NCI-H345 treated with DMSO at 0.1 percent for 48 hours (cell line): ENCODE measurements around the gene BAMBI.
A peak's percentile ranks its signal among the peaks of the same experiment; 100 is the strongest.

Source experiments
- DNase-seq: peaks from one replicate; lab custom pipeline; 2025; ENCODE audit not compliant: unreplicated experiment; lab: John Stamatoyannopoulos, UW

The BAMBI gene

DNA sequence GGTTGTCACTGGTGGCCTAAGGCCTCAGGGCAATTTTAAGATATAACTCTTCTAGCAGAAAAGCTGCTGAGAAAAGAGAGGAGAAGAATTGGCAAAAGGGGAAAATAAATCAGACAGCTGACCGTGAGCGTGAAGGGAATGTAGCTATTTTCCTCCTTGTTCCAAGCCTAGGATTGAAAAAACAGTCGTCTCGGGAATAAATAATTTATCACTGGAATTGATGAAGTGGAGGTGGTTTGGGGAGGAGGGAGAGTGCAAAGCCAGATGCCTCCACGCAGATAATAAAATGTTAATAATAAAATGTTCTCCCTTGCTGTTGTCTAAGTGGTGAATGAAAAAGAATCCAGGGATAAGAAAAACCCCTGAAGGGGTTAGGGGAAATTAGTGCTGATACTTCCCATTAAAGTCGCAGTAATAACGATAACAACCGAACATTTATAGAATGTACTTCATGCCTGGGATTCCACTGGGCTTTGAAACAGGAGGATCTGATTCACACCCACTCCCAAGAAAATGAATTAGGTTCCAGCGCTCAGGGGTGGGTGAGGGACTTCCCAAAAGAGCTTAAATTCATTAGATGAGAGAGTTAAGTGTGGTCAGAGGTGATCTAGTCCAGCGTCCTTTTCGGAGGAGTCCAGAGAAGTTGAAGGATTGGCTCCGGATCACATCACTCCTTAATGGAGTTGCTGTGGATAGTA lies 27.3 kb downstream of the BAMBI start:
- no peak for DNase-seq

- DNase-seq = no peak
Observed at GRCh38 chr10:28705472-28705871, 28.2 kb downstream of the BAMBI start.

GRCh38 chr10:28709001-28709710 lies 31.8 kb downstream of the BAMBI start:
- no peak for DNase-seq

GRCh38 chr10:28710202-28710886 lies 33.0 kb downstream of the BAMBI start:
- DNase-seq = no peak

DNA sequence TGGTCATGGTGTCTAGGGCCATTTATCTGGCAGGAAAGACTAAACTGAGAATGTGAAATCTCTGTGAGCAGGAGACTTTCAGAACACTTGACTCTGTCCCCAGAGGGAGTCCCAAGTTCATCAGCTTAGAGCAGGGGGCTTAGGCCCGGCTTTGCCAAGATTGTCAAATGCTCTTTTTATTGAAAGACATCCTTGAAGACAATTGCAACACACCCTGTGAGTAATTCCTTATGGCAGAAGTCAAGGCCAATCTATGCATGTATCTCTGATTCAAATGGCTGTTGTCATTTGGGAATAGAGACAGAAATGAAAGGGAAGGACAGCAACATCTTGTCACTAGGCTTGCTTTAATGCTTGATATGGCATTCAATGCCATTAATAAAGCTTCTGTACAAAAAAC lies 33.7 kb downstream of the BAMBI start:
- DNase-seq = no peak

DNA sequence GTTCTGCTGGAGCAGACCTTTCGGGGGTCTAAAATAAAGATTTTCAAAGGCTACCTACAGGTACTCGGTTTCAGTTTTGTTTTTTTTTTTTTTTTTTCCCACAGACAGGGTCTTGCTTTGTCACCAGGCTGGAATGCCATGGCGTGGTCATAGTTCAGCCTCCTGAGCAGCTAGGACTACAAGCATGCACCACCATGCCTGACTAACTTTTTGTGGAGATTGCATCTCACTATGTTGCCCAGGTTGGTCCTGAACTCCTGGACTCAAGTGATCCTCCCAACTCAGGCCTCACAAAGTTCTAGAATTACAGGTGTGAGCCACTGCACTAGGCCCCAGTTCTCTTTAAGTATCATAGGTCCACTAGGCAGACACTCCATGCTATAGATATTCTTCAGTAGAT lies 34.5 kb downstream of the BAMBI start:
- no peak for DNase-seq

DNA sequence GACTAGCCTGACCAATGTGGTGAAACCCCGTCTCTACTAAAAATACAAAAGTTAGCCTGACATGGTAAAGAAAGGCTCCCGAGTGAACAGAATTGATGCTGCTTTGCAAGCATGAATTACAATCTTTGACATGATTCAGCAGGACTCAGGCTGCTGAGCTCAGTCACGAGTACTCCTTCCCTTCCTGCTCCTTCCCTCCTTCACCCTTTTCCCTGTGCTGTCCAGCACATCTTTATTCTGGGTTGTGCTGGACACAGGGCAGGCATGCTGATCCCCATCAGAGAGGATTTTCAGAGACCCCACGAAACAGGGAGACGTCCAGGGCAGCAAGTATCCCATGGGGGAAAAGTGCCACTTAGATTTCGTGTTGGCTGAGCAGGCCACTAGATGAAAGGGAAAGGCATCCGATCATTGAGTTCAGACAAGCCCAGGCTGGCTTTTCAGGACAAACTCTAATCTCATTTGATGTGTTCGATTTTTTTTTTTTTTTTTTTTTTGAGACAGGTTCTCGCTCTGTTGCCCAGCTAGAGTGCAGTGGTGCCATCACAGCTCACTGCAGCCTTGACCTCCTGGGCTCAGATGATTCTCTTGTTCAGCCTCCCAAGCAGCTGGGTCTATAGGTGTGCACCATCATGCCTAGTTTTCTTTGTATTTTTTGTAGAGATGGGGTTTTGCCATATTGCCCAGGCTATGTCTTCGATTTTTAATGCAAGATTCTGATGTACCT lies 36.5 kb downstream of the BAMBI start:
- DNase-seq = no peak

DNA sequence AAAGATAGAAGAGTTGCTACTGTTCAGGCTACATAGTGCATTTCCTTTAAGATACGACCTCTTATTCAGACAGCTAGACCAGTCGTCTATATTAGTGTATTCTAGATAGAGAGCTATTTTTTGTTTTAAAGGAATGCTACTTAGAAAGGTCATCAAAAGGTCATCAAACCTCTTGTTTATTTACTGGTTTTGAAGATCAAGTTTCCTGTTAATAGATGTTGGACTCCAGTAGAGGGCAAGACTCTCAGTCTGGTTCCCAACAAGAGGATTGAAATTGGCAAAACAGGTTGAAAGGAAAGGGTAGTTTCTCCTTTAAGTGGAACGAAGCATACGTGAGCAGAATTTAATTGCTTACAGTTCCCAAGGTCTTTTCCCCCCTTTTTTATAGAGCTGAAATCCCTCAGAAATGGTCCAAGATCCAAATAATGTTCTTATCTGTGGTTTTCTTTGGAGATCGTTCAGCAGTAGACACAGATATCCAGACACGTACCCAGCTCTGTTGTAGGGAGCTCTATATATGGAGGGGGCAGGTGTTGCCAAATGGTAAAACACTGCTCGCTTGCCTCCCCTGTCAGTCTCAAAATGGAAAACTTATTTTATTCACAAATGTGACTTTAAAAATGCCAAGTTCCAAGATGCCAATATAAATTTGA lies 37.2 kb downstream of the BAMBI start:
- DNase-seq = no peak

DNA sequence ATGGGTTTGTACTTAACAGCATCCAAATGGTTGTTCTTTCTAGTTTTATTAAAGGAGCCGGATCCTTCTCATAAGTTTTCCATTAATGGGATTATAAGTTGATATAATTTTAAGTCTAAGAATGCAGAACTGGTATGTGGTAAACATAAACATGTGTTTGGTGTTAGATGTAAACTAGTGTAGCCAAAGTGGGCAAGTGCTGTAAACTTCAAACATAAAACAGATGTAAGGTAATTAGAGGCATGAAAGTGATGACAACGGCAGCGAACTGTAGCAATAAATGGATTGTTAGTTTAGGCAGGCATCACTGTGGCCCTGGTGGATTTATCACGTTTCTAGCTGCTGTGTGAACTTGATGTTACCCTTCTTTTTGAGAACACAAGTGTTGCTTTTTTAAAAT lies 37.9 kb downstream of the BAMBI start:
- no peak for DNase-seq

DNA sequence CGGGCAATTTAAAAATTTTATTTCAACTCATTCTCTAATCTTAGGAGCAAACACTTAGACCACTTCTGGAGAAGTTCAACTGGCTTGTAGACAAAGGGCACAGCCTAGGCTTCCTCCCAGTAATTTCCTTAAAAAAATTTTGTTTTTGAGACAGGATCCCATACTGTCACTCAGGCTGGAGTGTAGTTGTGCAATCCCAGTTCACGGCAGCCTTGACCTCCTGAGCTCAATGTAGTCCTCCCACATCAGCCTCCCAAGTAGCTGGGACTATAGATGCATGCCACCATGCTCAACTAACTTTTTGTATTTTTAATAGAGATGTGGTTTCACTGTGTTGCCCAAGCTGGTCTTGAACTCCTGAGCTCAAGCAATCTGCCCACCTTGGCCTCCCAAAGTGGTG lies 38.4 kb downstream of the BAMBI start:
- no peak for DNase-seq

- DNase-seq = no peak
Observed at GRCh38 chr10:28716748-28717147, 39.4 kb downstream of the BAMBI start.

DNA sequence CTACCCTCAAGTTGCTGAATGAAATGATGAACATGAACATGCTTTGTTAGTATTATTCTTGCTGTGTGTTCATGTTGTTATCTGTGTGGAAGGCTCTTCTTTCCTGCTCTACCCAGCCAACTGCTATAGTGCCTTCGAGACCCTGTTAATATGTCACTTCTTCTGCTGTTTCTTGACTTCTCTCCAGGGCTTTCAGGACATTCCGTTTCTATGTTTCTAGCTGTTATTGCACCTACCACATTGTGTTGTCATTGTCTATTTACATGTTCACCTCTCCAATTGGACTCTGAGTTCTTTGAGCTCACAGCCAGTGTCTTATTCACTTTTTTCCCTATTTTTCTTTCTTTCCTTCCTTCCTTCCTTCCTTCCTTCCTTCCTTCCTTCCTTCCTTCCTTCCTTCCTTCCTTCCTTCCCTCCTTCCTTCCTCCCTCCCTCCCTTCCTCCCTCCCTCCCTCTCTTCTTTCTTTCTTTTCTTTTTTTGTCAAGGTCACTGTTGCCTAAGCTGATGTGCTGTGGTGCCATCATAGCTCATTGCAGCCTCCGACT lies 40.4 kb downstream of the BAMBI start:
- DNase-seq = no peak

DNA sequence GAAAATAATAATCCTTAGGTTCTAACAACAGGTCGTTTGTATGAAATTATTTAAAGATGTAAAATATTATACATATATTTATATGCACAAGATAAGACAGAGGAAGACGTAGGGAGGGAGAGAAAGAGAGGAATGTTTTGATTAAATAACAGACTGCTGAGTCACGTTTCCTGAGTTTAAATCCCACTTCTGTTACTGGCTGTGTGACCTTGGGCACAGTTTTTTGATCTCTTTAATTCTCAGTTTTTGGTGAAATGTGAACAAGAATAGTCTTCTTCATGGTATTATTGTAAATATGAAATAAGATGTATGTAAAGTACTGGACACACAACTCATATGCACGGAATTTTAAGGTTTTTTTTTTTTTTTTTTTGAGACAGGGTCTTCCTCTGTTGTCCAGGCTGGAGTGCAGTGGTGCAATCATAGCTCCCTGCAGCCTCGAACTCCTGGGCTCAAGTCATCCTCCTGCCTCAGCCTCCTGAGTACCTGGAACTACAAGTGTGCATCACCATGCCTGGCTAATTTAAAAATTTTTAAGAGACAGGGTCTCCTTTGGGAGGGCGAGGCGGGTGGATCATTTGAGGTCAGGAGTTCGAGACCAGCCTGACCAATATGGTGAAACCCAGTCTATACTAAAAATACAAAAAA lies 42.6 kb downstream of the BAMBI start:
- DNase-seq = no peak

- DNase-seq = no peak
Observed at GRCh38 chr10:28721318-28721951, 44.1 kb downstream of the BAMBI start.

- DNase-seq = peak; percentile 76
Observed at GRCh38 chr10:28722065-28722803, 44.9 kb downstream of the BAMBI start.

DNA sequence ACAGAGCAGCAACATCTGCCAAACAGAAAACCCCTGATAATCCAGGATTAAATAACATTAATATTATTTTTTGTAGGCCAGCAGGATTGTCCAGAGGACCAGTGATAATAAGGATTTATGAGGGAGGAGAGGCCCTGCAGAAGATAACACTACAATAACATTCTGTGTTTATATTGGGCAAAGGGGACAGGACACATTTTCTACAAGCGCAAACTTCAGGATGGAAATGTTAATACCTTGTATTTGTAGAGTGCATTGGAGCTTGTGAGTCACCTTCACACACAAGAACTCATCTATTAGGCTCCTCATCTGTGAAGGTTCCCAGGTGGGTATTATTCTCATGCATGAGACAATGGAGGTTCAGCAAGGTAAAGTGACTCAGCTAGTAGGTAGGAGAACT lies 51.0 kb downstream of the BAMBI start:
- no peak for DNase-seq

GRCh38 chr10:28730031-28730778 lies 52.9 kb downstream of the BAMBI start:
- DNase-seq = no peak

- DNase-seq = no peak
Observed at GRCh38 chr10:28732091-28732490, 54.8 kb downstream of the BAMBI start.
